BE2C (cell line): ENCODE measurements around the gene GNRH2.

Experiments used
- DNase-seq: peaks from one replicate; pipeline ENCODE4 v3.0.0-alpha.2; 2020
- H3K27me3 ChIP-seq: fragments of 250-450 bp; sonication (Bioruptor Pico); 2 replicates; pipeline ENCODE4 v1.5.1; 2020; ENCODE audit warnings: mild to moderate bottlenecking
- H3K36me3 ChIP-seq: fragments of 250-450 bp; sonication (Bioruptor Pico); 2 replicates; pipeline ENCODE4 v1.5.1; 2020; ENCODE audit warnings: mild to moderate bottlenecking
- H3K4me1 ChIP-seq: fragments of 250-450 bp; sonication (Bioruptor Pico); 2 replicates; pipeline ENCODE4 v1.5.1; 2020
- H3K4me3 ChIP-seq: 2 replicates; pipeline ENCODE4 v1.5.1; 2011; ENCODE audit warnings: low read depth, low read length
- H3K9me3 ChIP-seq: fragments of 250-450 bp; sonication (Bioruptor Pico); 2 replicates; pipeline ENCODE4 v1.5.1; 2020
- CTCF ChIP-seq: IDR thresholded peaks from 2 replicates; pipeline ENCODE4 v1.5.1; 2012; ENCODE audit warnings: mild to moderate bottlenecking, low read depth, low read length

The GNRH2 gene

GRCh38 chr20:3027987-3028386 is 15.4 kb upstream of the GNRH2 start:
- Histone ChIP-seq H3K9me3 (no peaks in the 10 kb centered on the region), H3K36me3 (0 out of 2 replicates have a peak, but pooled peaks cover 3% of the 10 kb centered on the region), H3K27me3 (no peaks in the 10 kb centered on the region), H3K4me3 (no peak overlapping the region), H3K4me1 (no peaks in the 10 kb centered on the region)
- DNase-seq, result no peak
- TF ChIP-seq CTCF, result no peak

DNA sequence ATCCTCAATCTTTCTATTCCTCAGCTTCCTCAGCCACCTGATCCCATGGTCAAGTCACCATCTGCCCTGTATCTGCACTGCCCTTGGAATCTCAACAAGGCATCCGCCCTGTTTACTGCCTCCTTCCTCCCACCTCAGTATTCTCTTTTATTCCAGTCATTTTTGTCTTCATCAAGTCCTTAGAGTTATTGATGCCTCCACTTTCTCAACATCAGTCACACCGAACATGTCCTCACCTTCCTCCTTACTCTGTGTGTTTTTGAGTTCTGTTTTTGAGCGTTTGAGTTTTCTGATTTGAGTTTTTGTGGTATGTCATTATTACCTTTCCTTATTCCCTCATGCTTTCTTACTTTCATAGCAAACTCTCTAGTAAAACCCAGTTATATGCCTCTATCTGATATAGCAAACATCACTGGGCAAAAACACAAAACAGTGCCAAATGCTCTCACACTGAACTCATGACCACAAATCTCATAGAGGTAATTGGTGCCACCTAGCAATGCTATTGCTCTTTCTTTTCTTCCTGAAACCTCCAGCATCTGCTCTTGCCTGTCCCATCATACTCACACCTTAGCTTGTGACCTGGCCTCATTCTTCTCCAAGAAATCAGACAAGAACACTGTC is 11.8 kb upstream of the GNRH2 start:
- DNase-seq, result no peak
- Histone ChIP-seq H3K4me3 (no peak overlapping the region), H3K36me3 (no peaks in the 10 kb centered on the region), H3K27me3 (no peaks in the 10 kb centered on the region), H3K4me1 (no peaks in the 10 kb centered on the region), H3K9me3 (no peaks in the 10 kb centered on the region)
- no peak for TF ChIP-seq CTCF

GRCh38 chr20:3032624-3033023 is 10.8 kb upstream of the GNRH2 start:
- no peak overlapping the region for H3K4me3 ChIP-seq
- DNase-seq, result no peak
- no peaks in the 10 kb centered on the region for H3K36me3 ChIP-seq
- H3K27me3 ChIP-seq, result no peaks in the 10 kb centered on the region
- no peak for TF ChIP-seq CTCF
- no peaks in the 10 kb centered on the region for H3K4me1 ChIP-seq
- H3K9me3 ChIP-seq, result no peaks in the 10 kb centered on the region

GRCh38 chr20:3037654-3038053 is 5.8 kb upstream of the GNRH2 start:
- H3K9me3 ChIP-seq, result no peaks in the 10 kb centered on the region
- DNase-seq, result no peak
- H3K27me3 ChIP-seq, result no peaks in the 10 kb centered on the region
- no peaks in the 10 kb centered on the region for H3K36me3 ChIP-seq
- no peaks in the 10 kb centered on the region for H3K4me1 ChIP-seq
- no peak overlapping the region for H3K4me3 ChIP-seq
- TF ChIP-seq CTCF, result no peak

- H3K36me3 ChIP-seq, result no peaks in the 10 kb centered on the region
- TF ChIP-seq CTCF, result no peak
- no peak for DNase-seq
Observed at GRCh38 chr20:3038454-3038853, 5.0 kb upstream of the GNRH2 start.

DNA sequence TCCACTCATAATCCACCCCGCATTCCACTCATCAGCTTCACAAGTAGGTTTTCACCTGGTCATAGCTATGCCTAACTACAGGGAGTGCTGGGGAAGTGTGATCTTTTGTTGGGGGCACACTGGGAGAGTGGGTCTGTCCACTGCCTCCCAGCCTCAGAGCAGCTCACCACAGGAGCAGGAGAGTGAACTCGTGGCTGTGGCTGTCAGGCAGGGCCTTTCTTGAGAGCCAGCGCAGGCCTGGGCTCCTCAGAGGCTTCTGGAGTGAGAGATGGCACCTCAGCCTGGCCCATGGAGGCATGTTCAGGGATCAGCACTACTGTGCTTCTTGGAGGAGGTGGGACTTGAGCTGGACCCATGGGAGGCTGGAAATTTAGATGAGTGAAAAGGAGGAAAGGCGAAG is 4.0 kb upstream of the GNRH2 start:
- Histone ChIP-seq H3K4me1 (no peaks in the 10 kb centered on the region), H3K27me3 (no peaks in the 10 kb centered on the region), H3K36me3 (no peaks in the 10 kb centered on the region), H3K9me3 (no peaks in the 10 kb centered on the region), H3K4me3 (no peak overlapping the region)
- no peak for TF ChIP-seq CTCF
- DNase-seq, result no peak

More at GRCh38 chr20:3038454-3038853, 5.0 kb upstream of the GNRH2 start:
- Histone ChIP-seq H3K27me3 (no peaks in the 10 kb centered on the region), H3K9me3 (no peaks in the 10 kb centered on the region), H3K4me3 (no peak overlapping the region), H3K4me1 (no peaks in the 10 kb centered on the region)
